Peyer's patch (tissue), 4 donors: ENCODE results near the gene ADAMTS16. TPM values are rescaled to one million over a fixed set of nuclear protein-coding genes. Genes with fewer than 3 reads are reported as not detected.

Experiments
- DNase-seq, 3 donors: peaks; one replicate each; pipeline ENCODE4 v3.0.0-alpha.2; 2017 to 2019
- H3K27ac ChIP-seq, 4 donors: fragments of 200-600 bp; sonication (generic); one replicate each; pipeline ENCODE4 v1.5.1; 2016 to 2019
- H3K27me3 ChIP-seq, 2 donors: fragments of 200-600 bp; sonication (generic); one replicate each; pipeline ENCODE4 v1.5.1; 2019
- H3K36me3 ChIP-seq, 3 donors: fragments of 200-600 bp; sonication (generic); one replicate each; pipeline ENCODE4 v1.5.1; 2016 to 2019
- H3K4me1 ChIP-seq, 4 donors: fragments of 200-600 bp; sonication (generic); one replicate each; pipeline ENCODE4 v1.5.1; 2016 to 2019
- H3K4me3 ChIP-seq, 4 donors: fragments of 200-600 bp; sonication (generic); 1 replicate in 3 of 4; 2 replicates in 1 of 4; pipeline ENCODE4 v1.5.1; 2016 to 2019; ENCODE audit warnings: mild to moderate bottlenecking in 1 of 4
- H3K9me3 ChIP-seq, 4 donors: fragments of 200-600 bp; sonication (generic); one replicate each; pipeline ENCODE4 v1.5.1; 2016 to 2019; ENCODE audit warnings: mild to moderate bottlenecking in 1 of 4
- CTCF ChIP-seq, 6 experiments: fragments of 450-650 bp in 4 of 6; fragments of 200-600 bp in 2 of 6; sonication (generic) in 1 of 6; IDR thresholded peaks; one replicate each; pipeline ENCODE4 v1.5.1; 2017 to 2019; ENCODE audit warnings: antibody characterized with exemption in 6 of 6, mild to moderate bottlenecking in 3 of 6, moderate library complexity in 1 of 6
- POLR2A ChIP-seq, 2 donors: fragments of 450-650 bp; IDR thresholded peaks; one replicate each; pipeline ENCODE4 v1.5.1; 2017; ENCODE audit warnings: antibody characterized with exemption in 2 of 2, mild to moderate bottlenecking in 2 of 2, moderate library complexity in 2 of 2
- total RNA-seq, 4 donors: library from RNA; depleted of rRNA; stranded (reverse); fragments of >200 nt; gene quantifications; one replicate each; pipeline ENCODE4 v1.1.0, GENCODE V29; 2016

Gene ADAMTS16
- total RNA-seq, 4 donors from 2014 or later = 1.7 TPM; not detected in 3

- no peak overlapping the region for H3K4me3 ChIP-seq
- no peak overlapping the region for H3K27ac ChIP-seq
- DNase-seq = no peak
- no peaks in the 10 kb centered on the region for H3K9me3 ChIP-seq
- H3K27me3 ChIP-seq = no peaks in the 10 kb centered on the region
- TF ChIP-seq POLR2A (IDR thresholded peaks at IDR 0.05) (no peak), CTCF (IDR thresholded peaks at IDR 0.05) (no peak)
- no peaks in the 10 kb centered on the region for H3K36me3 ChIP-seq
- no peaks in the 10 kb centered on the region for H3K4me1 ChIP-seq
Observed at GRCh38 chr5:5309645-5310044, 169.5 kb downstream of the ADAMTS16 start.

GRCh38 chr5:5313101-5313635 lies 173.0 kb downstream of the ADAMTS16 start:
- no peak overlapping the region for H3K4me3 ChIP-seq
- no peak overlapping the region for H3K27ac ChIP-seq
- H3K4me1 ChIP-seq = no peaks in the 10 kb centered on the region
- H3K36me3 ChIP-seq = no peaks in the 10 kb centered on the region
- H3K9me3 ChIP-seq = no peaks in the 10 kb centered on the region
- DNase-seq = no peak
- no peak for TF ChIP-seq POLR2A (IDR thresholded peaks at IDR 0.05)
- no peak for TF ChIP-seq CTCF (IDR thresholded peaks at IDR 0.05)
- H3K27me3 ChIP-seq = no peaks in the 10 kb centered on the region

- no peaks in the 10 kb centered on the region for H3K4me1 ChIP-seq
- no peaks in the 10 kb centered on the region for H3K27me3 ChIP-seq
- DNase-seq = no peak
- TF ChIP-seq POLR2A (IDR thresholded peaks at IDR 0.05) = no peak
- TF ChIP-seq CTCF (IDR thresholded peaks at IDR 0.05) = no peak
- no peaks in the 10 kb centered on the region for H3K36me3 ChIP-seq
- H3K27ac ChIP-seq = no peak overlapping the region
- H3K4me3 ChIP-seq = no peak overlapping the region
- H3K9me3 ChIP-seq = no peaks in the 10 kb centered on the region
Observed at GRCh38 chr5:5314166-5314565, 174.0 kb downstream of the ADAMTS16 start.

GRCh38 chr5:5314626-5315025 lies 174.5 kb downstream of the ADAMTS16 start:
- H3K4me3 ChIP-seq = no peak overlapping the region
- H3K27me3 ChIP-seq = no peaks in the 10 kb centered on the region
- no peaks in the 10 kb centered on the region for H3K9me3 ChIP-seq
- no peak overlapping the region for H3K27ac ChIP-seq
- TF ChIP-seq POLR2A (IDR thresholded peaks at IDR 0.05) (no peak), CTCF (IDR thresholded peaks at IDR 0.05) (no peak)
- DNase-seq = no peak
- no peaks in the 10 kb centered on the region for H3K36me3 ChIP-seq
- H3K4me1 ChIP-seq = no peaks in the 10 kb centered on the region

- no peak overlapping the region for H3K4me3 ChIP-seq
- no peaks in the 10 kb centered on the region for H3K4me1 ChIP-seq
- H3K27ac ChIP-seq = no peak overlapping the region
- H3K36me3 ChIP-seq = no peaks in the 10 kb centered on the region
- no peaks in the 10 kb centered on the region for H3K9me3 ChIP-seq
- TF ChIP-seq POLR2A (IDR thresholded peaks at IDR 0.05) = no peak
- TF ChIP-seq CTCF (IDR thresholded peaks at IDR 0.05) = no peak
- H3K27me3 ChIP-seq = no peaks in the 10 kb centered on the region
- DNase-seq = no peak
Observed at GRCh38 chr5:5315068-5315980, 175.2 kb downstream of the ADAMTS16 start.
